CD4-positive, alpha-beta T cell treated with Interleukin-17A for 4 hours (primary cell): ENCODE data around the gene PPP1R13L.
"Not testable (repeated sequence)": the region's sequence is repeated elsewhere in the genome, so short reads cannot be mapped to it uniquely, and the experiment has no call there.

Experiments
- DNase-seq: peaks from one replicate; pipeline ENCODE4 v3.0.0-alpha.2; 2020; ENCODE audit warnings: mixed read lengths

PPP1R13L gene

DNA sequence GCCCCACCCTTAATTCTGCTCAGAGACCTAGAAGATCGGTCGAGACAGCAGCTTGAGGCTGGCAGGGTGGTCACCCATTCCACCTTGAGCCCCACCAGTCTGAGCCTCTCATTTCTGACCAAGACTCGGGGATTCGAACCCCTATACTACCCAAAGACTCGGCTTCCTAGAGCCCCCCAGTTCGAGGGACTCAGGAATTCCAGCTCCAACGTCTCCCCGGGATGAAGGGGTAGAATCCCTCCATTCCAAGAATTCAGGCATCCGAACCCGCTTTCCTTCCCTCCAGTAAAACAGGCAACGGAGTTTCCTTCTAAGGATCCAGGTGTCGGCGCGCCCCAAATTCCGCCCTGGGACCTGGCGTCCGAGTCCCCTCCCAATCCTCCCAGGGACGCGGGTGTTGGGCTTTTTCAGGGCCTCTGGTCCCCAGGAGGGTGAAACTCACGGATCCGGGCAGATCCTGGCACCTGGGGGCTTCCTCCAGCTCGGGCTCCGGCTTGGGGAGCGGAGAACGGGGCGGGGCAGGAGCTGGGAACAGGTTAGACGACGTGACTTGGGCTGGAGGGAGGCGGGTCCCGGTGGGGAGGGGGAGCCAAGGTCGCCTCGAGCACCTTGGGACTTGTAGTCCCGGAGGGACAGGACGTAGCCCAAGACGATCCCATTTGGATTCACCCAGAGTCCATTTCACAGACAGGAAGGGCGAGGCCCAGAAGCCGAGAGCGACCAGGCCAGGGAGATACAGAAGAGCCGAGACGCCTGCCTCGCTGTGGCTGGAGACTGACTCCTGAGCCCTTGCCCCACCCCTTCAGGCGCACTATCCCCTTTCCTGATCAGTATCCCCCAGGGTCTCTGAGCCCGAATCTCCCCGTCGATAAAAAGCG is at the start of gene PPP1R13L:
Gene PPP1R13L (minus strand): TSS at position 513 of the 878 bp plus-strand sequence. CDS start 6,751 bp downstream, outside the sequence.
- DNase-seq: peak; percentile 72

- no peak for DNase-seq
Measured at GRCh38 chr19:45451850-45452387, 47.0 kb upstream of the PPP1R13L start.

- DNase-seq: peak; percentile 49
Measured at GRCh38 chr19:45451131-45451849, 46.4 kb upstream of the PPP1R13L start.

- peak; percentile 27 for DNase-seq
Measured at GRCh38 chr19:45450012-45450333, 45.1 kb upstream of the PPP1R13L start.

DNA sequence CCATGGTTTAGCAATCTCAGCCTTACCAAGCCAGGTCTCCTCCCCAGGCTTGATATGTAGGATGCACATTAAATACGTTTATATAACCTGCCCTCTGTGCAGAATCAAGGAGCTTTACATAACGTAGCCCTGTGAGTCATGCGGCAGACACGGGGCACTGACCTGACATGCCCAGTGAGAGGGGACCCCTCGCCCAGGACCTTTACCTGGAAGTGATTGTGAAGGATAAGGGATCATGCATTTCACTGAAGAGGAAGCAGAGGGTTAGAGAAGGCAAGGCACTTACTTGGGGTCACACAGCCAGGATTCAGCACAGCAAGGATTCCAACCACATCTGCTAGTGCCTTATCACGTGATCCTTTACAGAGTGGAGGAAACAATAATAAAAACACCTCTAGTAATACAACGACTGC is 44.0 kb upstream of the PPP1R13L start:
- DNase-seq: no peak

DNA sequence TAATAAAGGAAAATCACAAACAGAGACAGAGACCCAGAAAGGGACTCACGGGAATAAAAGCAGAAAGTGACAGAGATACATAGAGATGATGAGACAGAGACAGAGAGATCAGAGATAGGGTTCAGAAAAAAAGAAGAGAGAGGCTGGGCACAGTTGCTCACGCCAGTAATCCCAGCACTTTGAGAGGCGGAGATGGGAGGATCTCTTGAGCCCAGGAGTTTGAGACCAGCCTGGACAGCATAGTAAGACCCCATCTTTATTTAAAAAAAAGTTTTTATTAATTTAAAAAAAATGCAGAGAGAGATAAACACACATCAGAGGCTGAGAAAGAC is 43.5 kb upstream of the PPP1R13L start:
- no peak for DNase-seq

DNA sequence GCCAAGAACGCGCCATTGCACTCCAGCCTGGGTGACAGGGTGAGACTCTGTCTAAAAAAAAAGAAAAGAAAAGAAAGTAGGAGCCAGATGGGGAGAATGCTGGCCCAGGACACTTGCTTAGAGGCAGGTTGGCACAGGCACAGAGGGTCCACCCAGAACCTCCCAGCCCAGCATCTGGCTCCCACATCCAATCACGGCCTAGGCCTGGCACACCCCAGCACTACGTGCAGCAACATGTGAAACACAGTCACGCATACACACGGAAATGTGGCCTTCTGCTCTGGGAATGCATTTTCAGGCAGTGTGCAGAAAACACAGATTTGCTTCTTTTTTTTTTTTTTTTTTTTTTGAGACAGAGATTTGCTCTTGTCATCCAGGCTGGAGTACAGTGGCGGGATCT is 42.1 kb upstream of the PPP1R13L start:
- no peak for DNase-seq

GRCh38 chr19:45446295-45446694 is 41.4 kb upstream of the PPP1R13L start:
- DNase-seq: no peak

- no peak for DNase-seq
Measured at GRCh38 chr19:45445139-45445538, 40.3 kb upstream of the PPP1R13L start.

GRCh38 chr19:45444318-45445041 is 39.6 kb upstream of the PPP1R13L start:
- DNase-seq: peak; percentile 80

GRCh38 chr19:45443462-45444317 is 38.8 kb upstream of the PPP1R13L start:
- DNase-seq: peak; percentile 52

- peak; percentile 52 for DNase-seq
Measured at GRCh38 chr19:45442778-45443461, 38.1 kb upstream of the PPP1R13L start.

- DNase-seq: no peak
Measured at GRCh38 chr19:45442408-45442777, 37.5 kb upstream of the PPP1R13L start.

DNA sequence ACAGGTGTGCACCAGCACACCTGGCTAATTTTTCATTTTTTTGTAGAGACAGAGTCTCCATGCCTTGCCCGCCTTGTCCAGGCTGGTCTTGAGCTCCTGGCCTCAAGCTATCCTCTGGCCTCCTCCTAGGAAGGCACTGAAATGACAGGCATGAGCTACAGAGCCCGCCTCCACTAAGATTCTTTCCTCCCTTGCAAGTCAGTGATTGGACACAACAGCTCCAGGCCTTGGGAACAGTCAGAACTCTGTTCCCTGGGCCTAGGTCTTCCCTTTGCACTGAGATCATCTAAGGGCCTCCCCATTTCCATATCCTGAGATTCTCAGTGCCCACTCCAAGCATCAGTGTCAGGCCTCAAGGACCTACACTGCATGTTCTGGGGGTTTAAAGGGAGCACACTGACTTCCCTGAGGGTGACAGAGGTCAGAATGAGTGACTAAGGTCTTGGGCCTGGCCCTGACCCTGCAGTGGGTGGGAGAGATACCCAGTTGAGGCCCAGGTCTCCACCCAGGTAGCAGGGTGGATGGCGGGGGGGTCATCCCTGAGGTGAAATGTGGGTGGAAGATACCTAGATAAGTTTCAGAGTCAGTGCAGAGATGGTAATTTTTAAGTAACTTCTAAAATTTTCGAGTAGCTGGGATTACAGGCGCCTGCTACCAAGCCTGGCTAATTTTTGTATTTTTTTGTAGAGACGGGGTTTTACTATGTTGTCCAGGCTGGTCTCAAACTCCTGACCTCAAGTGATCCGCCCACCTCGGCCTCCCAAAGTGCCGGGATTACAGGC is 36.2 kb upstream of the PPP1R13L start:
- DNase-seq: no peak

DNA sequence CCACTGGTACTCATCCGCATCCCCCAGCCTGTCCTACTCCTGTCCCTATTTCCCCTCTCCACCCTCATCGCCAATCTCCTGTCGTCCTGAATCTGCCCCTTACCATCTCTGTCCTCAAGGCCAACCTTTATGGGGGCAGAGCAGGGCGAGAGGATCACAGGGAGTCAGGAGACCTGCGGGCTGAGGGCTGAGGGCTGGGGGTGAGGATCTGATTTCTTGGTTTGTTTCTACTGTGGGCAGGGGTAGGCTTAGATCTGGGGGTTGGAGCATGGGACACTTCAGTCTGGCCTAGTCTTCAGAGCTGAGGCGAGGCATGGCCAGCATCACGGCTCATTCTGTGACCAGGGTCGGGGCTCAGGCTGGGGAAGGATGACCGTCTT is 35.4 kb upstream of the PPP1R13L start:
- no peak for DNase-seq

DNA sequence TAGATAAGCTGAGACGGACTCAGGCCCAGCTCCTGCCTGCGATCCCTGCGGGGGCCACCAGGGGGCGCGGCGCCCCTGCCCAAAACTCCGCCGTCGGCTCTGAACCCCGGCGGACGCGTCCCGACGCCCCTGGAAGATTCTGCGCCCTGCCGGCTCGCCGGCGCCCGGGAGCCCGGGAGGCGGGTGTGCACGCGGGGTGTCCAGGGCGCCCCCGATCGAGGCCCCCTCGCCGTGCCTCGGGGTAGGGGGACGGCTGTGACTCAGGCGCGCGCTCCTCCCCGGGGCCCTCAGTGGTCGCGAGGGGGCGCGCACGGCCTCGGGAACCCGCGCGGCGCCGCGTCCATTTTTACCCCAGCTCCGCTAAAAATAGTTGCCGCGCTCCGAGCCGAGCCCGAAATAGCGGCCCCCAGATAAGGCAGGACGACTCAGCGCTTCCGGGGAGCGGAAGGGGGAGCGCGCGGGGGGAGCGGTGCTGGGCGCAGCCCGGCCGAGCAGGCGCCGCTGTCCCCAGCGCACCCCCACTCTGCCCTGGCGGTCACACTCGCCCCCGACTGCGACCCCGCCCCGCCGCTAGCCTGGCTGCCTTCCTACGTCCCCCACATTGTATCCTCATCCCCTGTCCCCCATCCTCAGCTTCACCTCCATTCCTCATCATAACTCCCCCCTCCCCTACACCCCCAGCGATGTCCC is 34.8 kb upstream of the PPP1R13L start:
- peak; percentile 88 for DNase-seq

GRCh38 chr19:45439190-45439568 is 34.3 kb upstream of the PPP1R13L start:
- no peak for DNase-seq

DNA sequence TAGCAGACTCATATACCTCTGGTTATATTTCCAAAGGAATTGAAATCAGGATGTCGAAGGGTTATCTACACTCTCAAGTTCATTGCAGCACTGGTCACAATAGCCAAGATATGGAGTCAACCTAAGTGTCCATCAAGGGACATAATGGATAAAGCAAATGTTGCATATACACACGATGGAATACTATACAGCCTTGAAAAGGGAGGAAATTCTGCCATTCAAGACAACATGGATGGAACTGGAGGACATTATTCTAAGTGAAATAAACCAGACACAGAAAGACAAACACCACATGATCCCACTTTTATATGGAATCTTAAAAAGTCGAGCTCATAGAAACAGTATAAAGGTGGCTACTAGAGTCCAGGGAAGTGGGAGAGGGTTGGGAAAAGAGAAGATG is 32.5 kb upstream of the PPP1R13L start:
- no peak for DNase-seq

DNA sequence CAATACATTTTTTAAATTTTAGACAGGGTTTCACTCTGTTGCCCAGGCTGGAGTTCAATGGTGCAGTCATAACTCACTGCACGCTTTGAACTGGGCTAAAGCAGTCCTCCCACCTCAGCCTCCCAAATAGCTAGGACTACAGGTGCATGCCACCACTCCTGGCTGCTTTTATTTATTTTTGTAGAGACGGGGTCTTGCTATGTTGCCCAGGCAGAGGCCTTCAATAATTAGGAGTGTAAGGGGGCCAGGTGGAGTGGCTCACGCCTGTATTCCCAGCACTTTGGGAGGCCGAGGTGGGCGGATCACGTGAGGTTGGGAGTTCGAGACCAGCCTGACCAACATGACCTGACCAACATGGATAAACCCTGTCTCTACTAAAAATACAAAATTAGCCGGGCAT is 27.7 kb upstream of the PPP1R13L start:
- DNase-seq: not testable (repeated sequence)

GRCh38 chr19:45431008-45431407 is 26.1 kb upstream of the PPP1R13L start:
- not testable (repeated sequence) for DNase-seq
